Measurements from ENCODE around the gene CHML.
A peak's percentile ranks its signal among the peaks of the same experiment; 100 is the strongest.

CHML gene

GRCh38 chr1:241635556-241636152, 4.5 kb downstream of the CHML start:
- CTCF ChIA-PET, result interaction anchor here (0.8 to 2.1 kb wide), 2 partner anchors 8 to 207 kb away, joined by 4 to 10 read pairs; no protein-coding TSS in a partner anchor

GRCh38 chr1:241632987-241633386, 7.2 kb downstream of the CHML start:
- ChIA-PET CTCF (interaction anchor here (0.6 to 1.7 kb wide), 3 partner anchors 18 to 205 kb away, joined by 3 to 7 read pairs (median 3); no protein-coding TSS in a partner anchor), POLR2A (no interaction called here)
- Histone ChIP-seq H3K36me3 (ENCODE audit: control insufficient read depth in 2 of 2, insufficient read depth in 1 of 2, low read length in 2 of 2) (peaks cover 0 to 19% of the 10 kb centered on the region in 2 experiments; a peak in 1 of 3 replicates), H3K4me1 (ENCODE audit: control insufficient read depth, insufficient read depth, low read length) (peaks cover 18% of the 10 kb centered on the region), H3K4me3 (ENCODE audit: low read depth, low read length) (no peak overlapping the region), H3K9me3 (ENCODE audit: control insufficient read depth, insufficient read depth, low read depth, low read length) (no peaks in the 10 kb centered on the region), H3K27ac (ENCODE audit: extremely low read depth, low read depth, low read length) (no peak overlapping the region)
- TF ChIP-seq ZNF677 (tag by site-specific recombination; IDR thresholded peaks at IDR 0.05), result no peak
- no peak for TF ChIP-seq ZNF555 (tag by site-specific recombination; conservative IDR thresholded peaks at IDR 0.05)
- TF ChIP-seq ZBTB48 (tag by site-specific recombination; IDR thresholded peaks at IDR 0.05), result no peak
- TF ChIP-seq SP2 (tag by site-specific recombination; IDR thresholded peaks at IDR 0.05), result no peak
- no peak for TF ChIP-seq ZNF140 (tag by site-specific recombination; IDR thresholded peaks at IDR 0.05)
- TF ChIP-seq ZNF473 (tag by site-specific recombination; IDR thresholded peaks at IDR 0.05), result no peak
- TF ChIP-seq GFI1B (tag by site-specific recombination; IDR thresholded peaks at IDR 0.05), result no peak
- TF ChIP-seq ZFP41 (tag by site-specific recombination; IDR thresholded peaks at IDR 0.05; ENCODE audit: borderline replicate concordance), result no peak
- no peak for TF ChIP-seq ZNF157 (tag by site-specific recombination; IDR thresholded peaks at IDR 0.05)

More at GRCh38 chr1:241635556-241636152, 4.5 kb downstream of the CHML start:
- Histone ChIP-seq H3K4me3 (ENCODE audit: low read depth, low read length) (no peak overlapping the region), H3K9me3 (ENCODE audit: control insufficient read depth, insufficient read depth, low read depth, low read length) (no peaks in the 10 kb centered on the region), H3K36me3 (ENCODE audit: control insufficient read depth in 2 of 2, insufficient read depth in 1 of 2, low read length in 2 of 2) (peaks cover 0 to 19% of the 10 kb centered on the region in 2 experiments; a peak in 1 of 3 replicates), H3K27ac (ENCODE audit: extremely low read depth, low read depth, low read length) (no peak overlapping the region), H3K4me1 (ENCODE audit: control insufficient read depth, insufficient read depth, low read length) (peaks cover 22% of the 10 kb centered on the region)
- TF ChIP-seq ZNF335 (tag by site-specific recombination; conservative IDR thresholded peaks at IDR 0.05) (no peak), ZNF791 (tag by site-specific recombination; IDR thresholded peaks at IDR 0.05) (no peak)
- POLR2A ChIA-PET, result no interaction called here

- no peak overlapping the region for H3K4me3 ChIP-seq (ENCODE audit: low read depth, low read length)
- H3K4me1 ChIP-seq (ENCODE audit: control insufficient read depth, insufficient read depth, low read length), result peaks cover 15% of the 10 kb centered on the region
- ChIA-PET POLR2A (interaction anchor here (0.6 kb wide), 1 partner anchor 73 kb away, joined by 3 read pairs; no protein-coding TSS in a partner anchor), CTCF (interaction anchor here (1.7 kb wide), 1 partner anchor 16 kb away, joined by 7 read pairs; no protein-coding TSS in a partner anchor)
- H3K36me3 ChIP-seq (ENCODE audit: control insufficient read depth in 2 of 2, insufficient read depth in 1 of 2, low read length in 2 of 2), result peaks cover 0 to 19% of the 10 kb centered on the region in 2 experiments; a peak in 1 of 3 replicates
- no peak overlapping the region for H3K27ac ChIP-seq (ENCODE audit: extremely low read depth, low read depth, low read length)
- no peaks in the 10 kb centered on the region for H3K9me3 ChIP-seq (ENCODE audit: control insufficient read depth, insufficient read depth, low read depth, low read length)
- TF ChIP-seq TCF7L2 (IDR thresholded peaks at IDR 0.05; ENCODE audit: borderline replicate concordance, low read depth, low read length) (peak; percentile 58; the same call in 1 of the 2 replicates), PRDM1 (tag by site-specific recombination; IDR thresholded peaks at IDR 0.05) (peak; percentile 40; the same call in 1 of the 2 replicates), EGR2 (tag by site-specific recombination; IDR thresholded peaks at IDR 0.05; ENCODE audit: low read depth) (peak; percentile 62), TRIM28 (IDR thresholded peaks at IDR 0.05; ENCODE audit: borderline replicate concordance, low read length) (peak; percentile 36; the same call in 1 of the 2 replicates), ZNF654 (tag by site-specific recombination; IDR thresholded peaks at IDR 0.05; ENCODE audit: low read depth) (no peak), ZNF362 (tag by site-specific recombination; IDR thresholded peaks at IDR 0.05) (no peak)
Observed at GRCh38 chr1:241631674-241632073, 8.5 kb downstream of the CHML start.

- no peaks in the 10 kb centered on the region for H3K9me3 ChIP-seq (ENCODE audit: control insufficient read depth, insufficient read depth, low read depth, low read length)
- CTCF ChIA-PET, result no interaction called here
- peaks cover 15% of the 10 kb centered on the region for H3K4me1 ChIP-seq (ENCODE audit: control insufficient read depth, insufficient read depth, low read length)
- POLR2A ChIA-PET, result no interaction called here
- peaks cover 0 to 16% of the 10 kb centered on the region in 2 experiments; a peak in 1 of 3 replicates for H3K36me3 ChIP-seq (ENCODE audit: control insufficient read depth in 2 of 2, insufficient read depth in 1 of 2, low read length in 2 of 2)
- H3K4me3 ChIP-seq (ENCODE audit: low read depth, low read length), result no peak overlapping the region
- H3K27ac ChIP-seq (ENCODE audit: extremely low read depth, low read depth, low read length), result no peak overlapping the region
- TF ChIP-seq ZNF513 (tag by site-specific recombination; IDR thresholded peaks at IDR 0.05) (no peak), ZNF548 (tag by site-specific recombination; IDR thresholded peaks at IDR 0.05) (no peak), ZNF433 (tag by site-specific recombination; IDR thresholded peaks at IDR 0.05; ENCODE audit: low read depth) (no peak), SCRT1 (tag by site-specific recombination; IDR thresholded peaks at IDR 0.05; ENCODE audit: borderline replicate concordance) (no peak), ZFP69B (tag by site-specific recombination; IDR thresholded peaks at IDR 0.05) (no peak), KLF8 (tag by site-specific recombination; IDR thresholded peaks at IDR 0.05) (no peak), GLI2 (tag by site-specific recombination; IDR thresholded peaks at IDR 0.05; ENCODE audit: borderline replicate concordance, low read depth) (no peak), ZNF341 (tag by site-specific recombination; IDR thresholded peaks at IDR 0.05; ENCODE audit: low read depth) (no peak), ZNF530 (tag by site-specific recombination; IDR thresholded peaks at IDR 0.05; ENCODE audit: low read depth) (no peak), ZBTB7A (tag by site-specific recombination; IDR thresholded peaks at IDR 0.05; ENCODE audit: low read depth) (no peak)
Observed at GRCh38 chr1:241630899-241631298, 9.3 kb downstream of the CHML start.

Data from HEK293 (cell line).